Activated CD4-positive, CD25-positive, alpha-beta regulatory T cell treated with anti-CD3 and anti-CD28 coated beads, Interleukin-2, amount 50 U/mL, for 24 hours (primary cell): ENCODE measurements around the gene TSC22D3.

Source experiments
- ATAC-seq, 2 donors: fragments of 150-1000 bp; cut with Tn5 transposase; one replicate each; pipeline ENCODE4 v1.10.0; 2021; ENCODE audit warnings: mild to moderate bottlenecking in 1 of 2, moderate library complexity in 1 of 2

The TSC22D3 gene

DNA sequence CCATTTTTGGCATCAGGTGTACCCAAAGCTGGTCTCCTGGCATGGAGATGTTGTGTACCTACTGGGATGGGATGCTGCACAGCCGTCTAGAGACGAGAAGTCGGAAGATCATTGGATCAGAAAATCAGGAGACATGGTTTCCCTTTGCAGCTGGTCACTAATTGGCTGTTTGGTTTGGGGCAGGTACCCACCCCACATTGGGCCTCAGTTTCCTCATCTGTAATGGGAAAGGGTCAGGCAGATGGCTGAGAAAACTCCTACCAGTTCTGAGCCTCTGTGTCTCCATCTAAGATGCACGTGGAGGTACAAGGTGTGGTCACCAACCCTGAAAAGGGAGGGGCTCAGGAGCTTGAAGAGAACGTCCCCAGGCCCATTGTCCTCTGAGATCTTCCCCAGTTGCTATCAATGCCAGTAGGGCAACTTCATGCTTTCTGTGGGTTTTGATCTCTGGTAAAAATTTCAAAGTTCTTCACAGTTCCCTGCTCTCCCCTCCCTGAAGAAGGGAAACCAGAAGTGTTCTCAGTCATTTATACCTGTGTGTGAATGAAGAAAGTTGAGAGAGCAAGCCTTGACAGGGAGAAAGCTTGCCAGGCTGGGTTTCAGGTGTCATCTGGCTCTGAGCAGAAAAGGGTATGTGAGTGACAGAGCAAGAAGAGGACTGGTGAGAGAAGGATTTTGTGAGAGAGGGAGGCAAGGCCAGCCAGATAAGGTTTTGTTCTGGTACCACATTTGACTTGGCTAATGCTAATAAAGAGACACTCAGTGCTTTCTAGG, 15.1 kb downstream of the TSC22D3 start:
- ATAC-seq = no peak

DNA sequence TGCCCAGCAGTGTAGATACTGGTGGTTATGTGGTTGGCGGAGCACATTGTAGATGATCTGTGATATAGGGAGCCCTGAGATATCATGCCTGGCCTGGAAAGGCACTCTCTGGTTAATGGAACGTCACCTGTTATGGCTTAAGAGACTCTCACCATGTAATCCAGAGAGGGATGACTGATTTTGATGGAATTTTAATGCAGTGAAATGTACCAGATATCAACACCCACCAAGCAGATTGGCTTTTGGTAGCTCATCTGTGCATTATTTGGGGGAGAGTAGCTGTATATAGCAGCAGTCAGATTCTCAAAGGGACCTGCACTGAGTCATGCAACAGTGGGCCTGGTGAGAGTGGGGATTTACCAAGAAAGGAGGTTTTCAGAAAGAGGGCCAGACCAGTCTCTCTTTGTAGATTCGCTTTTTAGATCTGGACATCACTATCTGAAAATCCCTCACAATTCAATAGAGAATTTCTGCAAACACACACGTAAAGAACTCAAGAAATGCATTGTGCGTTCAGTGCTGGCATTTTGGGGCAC, 17.3 kb downstream of the TSC22D3 start:
- ATAC-seq = no peak

DNA sequence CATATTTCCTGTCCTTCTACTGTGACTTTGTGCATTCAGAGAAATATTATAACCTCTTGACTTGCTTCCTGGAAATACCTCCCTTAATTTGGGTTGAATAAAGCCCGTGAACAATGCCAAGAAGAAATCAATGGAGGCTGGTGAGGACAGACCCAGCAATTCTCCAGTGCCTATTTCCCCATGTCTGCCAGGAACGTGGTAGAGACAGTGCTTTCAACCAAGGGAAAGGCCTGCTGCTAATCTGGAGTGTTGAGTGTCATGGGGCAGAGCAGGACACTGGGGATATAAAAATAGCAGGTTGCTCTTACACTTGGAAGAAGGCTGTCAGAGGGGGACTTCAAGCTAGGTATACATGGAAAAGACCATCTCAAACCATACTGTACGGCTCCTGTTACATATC, 19.9 kb downstream of the TSC22D3 start:
- no peak for ATAC-seq

DNA sequence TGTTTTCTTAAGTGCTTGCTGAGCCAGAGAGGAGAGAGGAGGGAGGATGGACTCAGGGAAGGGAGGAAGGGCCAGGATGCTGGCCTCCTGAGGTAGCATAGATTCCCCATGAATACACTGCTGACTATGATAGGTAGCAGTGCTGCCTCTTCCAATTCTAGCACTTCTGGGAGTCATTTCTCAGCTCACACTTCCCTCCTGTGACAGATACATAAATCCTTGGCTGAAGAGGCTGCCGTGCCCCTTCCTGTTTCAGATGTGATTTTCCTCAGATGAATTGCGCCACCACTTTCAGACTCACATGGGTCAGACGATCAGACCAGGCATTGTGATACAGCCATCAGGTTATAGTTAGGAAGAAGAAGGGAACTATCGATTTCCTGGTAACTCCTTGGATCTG, 22.4 kb downstream of the TSC22D3 start:
- ATAC-seq = no peak

DNA sequence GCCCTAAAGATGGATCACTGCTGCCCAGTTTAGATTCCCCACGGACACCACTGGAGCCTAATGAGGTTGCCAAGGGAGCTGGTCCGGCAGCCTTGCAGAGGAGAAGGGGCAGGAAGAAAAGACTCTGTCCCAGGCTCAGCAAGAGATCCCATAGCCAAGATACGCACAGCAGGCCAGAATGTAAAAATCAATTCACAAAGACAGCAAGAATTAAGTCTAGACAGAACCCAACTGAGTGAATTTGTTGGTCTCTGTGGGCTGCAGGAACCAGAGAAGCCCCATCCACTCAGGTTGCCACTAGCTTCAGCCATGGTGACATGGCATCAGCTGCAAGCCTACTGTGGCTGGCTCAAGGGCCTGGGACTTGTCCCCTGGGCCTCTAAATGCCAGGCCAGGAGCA, 22.9 kb downstream of the TSC22D3 start:
- ATAC-seq = no peak

DNA sequence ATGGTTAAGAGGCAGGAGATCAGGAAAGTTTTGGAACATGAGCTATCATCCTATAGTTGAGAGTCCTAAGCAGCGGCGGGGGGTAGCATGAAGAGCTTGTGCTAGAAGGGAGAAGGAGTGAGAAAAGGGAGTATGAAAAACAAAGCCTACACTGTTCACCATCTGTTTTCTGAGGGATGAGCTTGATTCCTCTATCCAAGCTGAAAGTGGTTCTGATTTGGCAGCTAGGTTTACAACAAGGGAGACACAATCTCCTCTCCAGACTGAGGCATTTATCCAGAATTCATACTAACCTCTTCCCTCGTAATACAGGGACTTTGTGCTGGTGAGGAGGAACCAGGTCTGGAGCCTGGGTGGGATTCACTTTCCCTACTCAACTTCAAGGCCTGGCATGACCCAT, 23.5 kb downstream of the TSC22D3 start:
- no peak for ATAC-seq

DNA sequence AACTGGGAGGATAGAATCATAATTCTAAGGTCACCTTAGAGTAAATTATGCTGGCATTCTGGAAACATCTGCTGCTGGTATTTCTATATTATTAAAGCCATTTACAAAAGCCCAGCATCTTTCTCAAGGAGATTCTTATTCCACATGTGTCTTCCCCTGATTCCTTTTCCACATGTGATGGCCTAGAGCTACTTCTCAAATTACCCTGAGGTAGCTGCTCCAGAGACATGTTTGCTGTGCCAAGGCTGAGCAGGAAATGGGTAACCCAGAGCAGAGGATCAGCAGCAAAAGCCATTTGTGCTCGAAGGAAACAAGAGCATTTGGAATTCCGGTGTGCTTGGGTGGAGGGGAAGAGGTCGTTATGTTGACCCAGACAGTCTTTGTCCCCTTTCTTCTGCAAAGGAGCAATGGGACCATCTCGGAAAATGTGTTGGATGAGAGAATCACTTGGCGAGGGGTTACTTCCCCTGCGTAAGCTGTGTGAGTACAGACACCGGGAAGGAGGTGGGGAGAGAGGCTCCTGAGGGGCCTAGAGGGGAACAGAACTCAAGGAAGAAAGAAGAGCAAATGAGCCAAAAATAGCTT, 24.6 kb downstream of the TSC22D3 start:
- no peak for ATAC-seq

DNA sequence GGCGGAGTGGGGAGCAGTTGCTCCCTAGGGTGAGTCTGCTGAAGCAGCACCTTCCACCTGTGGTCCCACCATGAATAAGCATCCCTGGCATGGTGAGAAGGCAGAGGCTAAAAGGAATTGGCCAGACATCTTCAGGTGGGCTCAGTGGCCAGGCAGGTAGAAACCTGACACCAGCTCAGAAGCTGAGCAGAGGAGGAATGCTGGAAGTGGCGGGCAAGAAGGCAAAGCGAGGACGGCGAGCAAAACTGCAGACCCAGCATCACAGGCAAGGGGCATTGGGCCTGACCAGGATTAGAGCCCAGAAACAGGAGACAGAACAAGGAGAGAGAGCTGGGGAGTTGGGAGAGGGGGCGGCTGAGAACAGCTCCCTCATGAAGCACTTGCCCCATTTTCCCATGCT, 25.3 kb downstream of the TSC22D3 start:
- no peak for ATAC-seq

DNA sequence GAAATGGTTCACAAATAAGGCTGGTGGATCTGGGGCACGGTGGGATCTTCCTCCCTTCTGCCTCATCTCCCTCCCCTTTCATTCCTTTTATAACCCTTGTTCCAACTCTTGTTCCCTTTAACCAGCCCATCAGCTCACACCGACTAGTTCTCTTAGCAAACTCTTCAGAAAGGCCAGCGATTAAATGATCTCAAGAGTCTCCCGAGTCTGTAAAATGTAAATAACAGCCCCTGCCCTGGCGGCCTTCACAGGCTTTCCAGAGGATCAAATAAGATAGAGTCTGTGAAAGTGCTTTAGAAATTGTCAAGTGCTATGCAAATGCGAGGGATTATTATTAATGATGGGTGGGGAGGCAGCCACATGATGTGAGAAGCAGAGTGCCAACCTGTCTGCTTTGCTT, 27.1 kb downstream of the TSC22D3 start:
- ATAC-seq = no peak

DNA sequence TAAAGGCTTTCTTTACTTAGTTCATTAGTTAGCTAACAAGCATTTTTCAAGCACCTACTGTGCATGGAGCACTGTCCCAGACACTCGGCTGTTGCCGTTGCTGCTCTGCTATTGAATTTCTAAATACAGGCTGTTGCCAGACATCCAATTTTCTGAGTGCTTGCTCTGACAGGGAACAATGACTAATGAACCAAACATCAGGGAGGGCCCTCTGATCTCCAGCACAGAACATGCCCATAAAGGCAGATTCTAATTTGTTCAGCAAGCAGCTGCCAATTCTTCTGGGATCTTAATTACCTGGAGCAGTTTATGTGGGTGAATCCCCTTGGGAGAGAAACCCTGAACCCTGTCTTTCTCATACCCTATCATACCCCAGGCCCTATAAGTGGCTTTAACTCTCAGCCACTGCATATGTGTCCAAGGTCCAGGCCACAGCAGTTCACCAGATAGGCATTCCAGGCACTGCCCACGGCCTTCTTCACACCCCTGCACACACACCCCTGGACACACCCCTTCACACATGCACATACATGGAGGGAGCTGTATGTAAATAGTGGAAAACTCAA, 27.9 kb downstream of the TSC22D3 start:
- no peak for ATAC-seq

DNA sequence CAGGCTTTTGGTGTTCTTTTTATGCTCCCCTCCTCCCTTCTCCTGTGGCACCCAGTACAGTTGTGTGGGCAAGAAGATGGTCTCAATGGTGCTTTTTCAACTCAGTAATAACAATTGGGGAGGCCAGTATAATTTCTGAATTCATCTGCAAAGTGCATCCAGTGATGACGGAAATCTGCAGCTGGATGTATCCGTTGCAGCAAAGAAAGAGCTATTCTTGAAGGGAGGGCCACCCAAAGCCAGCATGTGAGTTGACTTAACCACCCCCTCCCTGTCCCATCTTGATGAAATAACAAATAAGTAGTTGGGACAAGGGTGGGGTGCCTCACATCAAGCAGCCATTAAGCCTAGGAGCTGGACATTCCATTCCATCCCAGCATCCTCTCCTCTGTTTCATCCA, 30.7 kb downstream of the TSC22D3 start:
- ATAC-seq = no peak

DNA sequence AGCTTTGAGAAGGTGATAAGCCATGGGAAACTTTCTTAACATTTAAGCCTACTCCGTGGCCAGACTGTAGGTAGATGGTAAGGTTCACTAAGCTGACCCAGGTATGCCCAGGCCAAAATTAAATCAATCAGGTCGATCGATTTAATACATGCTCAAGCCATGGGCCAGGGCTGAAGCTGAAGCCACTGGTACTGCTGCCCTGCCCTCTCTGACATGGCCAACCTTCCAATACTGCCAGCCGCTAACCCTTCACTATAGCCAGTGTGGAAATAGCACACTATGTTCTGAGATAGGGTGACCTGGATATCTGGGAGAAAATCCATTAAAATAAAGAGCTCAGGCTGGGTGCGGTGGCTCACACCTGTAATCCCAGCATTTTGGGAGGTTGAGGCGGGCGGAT, 31.6 kb downstream of the TSC22D3 start:
- ATAC-seq = no peak

DNA sequence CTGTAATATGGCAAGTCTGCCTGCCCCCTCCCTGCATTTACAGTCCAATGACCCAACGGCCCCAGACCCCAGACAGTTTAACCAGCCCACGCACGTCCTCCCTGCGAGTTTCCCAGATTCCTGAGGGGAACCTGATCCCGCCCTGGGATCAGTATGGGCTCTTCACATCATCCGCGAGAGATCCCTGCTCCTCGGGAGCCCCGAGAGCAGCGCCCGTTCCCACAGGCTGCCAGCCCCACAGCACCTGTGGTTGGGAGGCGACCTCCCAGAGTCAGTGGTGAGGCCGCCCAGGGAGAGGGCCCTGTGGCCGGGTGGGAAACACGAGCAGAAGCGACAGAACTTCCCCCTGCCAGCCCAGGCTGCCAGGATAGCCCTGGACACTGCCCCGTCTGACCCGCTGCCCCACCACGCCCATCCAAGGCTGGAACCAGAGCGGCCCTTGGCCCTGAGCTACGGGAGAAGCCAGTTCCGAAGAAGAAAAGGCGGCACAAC, 32.8 kb downstream of the TSC22D3 start:
- no peak for ATAC-seq

DNA sequence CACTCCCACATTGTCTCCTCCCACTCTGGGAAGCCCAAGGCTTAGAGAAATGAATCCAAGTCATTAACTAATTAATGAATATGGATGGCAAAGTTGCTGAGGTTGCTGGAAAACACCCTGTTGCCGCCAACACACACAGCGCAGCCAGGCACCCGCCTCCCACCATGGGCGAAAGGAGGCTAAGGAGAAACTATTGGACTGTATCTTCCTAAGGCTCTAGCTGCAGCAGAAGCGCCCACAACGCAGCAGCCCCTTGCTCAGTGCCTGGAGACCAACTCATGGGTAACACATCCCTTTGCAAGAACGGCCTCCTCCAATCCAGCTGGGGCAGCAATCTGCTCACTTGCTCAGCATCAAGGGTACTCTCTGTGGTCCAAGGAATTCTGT, 34.2 kb downstream of the TSC22D3 start:
- ATAC-seq = no peak

DNA sequence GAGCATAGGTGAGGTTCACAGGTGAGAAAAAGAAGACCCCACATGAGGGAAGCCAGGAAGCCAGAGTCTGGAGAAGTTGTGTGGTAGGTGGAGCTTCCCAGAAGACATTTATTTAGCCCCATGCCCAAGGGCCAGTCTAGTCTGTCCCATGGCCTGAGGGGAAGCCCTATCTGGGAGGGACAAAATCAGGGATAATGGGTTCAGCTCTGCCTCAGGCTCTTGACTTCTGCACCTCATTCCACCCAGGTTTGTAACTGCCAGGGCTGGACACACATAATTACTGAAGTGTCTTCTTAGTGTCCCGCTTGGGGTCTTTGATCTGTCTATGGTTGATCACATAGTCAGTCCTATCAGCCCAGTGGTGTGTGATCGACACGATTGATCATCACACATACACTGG, 36.0 kb downstream of the TSC22D3 start:
- no peak for ATAC-seq

DNA sequence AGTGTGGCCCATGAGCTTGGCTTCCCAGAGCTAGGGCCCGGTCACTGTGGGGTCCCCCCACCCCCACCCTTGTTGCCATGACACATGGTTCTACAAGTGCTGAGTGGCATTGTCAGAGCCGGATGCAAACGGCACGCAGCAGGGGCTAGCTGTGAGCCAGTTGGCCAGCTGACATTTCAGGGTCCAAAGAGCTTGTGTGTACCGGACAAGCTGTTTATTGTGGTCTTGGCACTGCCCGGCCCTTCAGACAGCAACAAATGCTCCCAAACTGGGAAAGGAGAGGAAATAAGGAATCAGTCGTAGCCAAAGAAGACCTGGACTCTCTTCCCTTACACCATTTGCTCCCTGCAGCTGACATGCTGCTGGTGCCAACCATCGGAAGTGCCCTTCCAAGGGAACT, 36.8 kb downstream of the TSC22D3 start:
- ATAC-seq = no peak

DNA sequence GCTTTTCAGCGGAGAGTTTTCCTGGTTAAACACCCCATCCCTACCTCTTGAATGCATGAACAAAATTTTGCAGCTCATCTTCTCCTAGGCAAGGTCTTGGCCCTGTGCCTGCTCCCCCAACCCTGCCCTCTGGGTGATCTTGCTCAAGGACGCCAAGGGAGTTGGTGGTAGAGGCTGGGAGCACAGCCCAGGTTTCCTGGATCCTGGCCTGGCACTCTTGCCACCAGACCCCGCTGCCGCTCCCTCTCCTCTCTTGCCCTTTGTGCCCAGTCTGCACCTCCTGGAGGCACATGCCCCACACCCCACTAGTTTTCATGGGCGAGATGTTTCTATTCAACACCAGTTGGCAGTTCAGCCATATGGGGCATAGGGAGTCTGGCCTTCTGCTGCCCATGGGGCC, 37.3 kb downstream of the TSC22D3 start:
- no peak for ATAC-seq

DNA sequence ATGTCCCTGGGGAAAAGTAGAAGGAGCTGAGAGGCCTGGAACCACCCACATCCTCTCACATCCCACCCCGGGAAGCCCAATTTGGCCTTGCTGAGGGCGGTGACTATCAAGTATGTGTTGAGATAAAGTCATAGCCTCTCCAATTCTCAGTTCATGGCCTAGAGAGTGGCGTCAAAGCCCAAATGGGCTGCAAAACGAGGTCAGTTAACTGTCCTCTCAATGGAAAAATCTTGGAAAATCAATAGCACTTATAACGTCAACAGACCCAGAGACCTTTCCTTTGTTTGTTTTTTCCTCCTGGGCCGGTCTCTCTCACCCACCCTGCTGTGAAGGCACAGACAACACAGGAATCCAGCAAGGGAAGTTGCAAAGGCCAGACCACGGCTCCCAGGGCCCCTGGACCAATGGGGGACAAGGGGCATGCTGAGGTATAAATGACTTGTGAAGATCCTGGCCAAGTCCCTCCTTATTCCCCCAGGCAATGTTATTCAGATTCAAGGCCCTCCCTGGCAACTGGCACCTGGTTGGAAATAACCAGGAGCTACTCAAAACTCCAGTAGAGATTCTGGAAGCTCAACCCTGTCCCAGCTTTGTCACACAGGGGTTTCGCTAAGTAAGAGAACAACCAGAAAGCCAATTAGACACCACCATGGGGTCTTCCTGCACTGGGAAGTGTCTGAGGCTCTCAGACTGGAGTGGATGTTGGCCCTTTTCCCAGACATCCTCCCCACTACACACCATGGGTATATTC, 38.6 kb downstream of the TSC22D3 start:
- no peak for ATAC-seq

DNA sequence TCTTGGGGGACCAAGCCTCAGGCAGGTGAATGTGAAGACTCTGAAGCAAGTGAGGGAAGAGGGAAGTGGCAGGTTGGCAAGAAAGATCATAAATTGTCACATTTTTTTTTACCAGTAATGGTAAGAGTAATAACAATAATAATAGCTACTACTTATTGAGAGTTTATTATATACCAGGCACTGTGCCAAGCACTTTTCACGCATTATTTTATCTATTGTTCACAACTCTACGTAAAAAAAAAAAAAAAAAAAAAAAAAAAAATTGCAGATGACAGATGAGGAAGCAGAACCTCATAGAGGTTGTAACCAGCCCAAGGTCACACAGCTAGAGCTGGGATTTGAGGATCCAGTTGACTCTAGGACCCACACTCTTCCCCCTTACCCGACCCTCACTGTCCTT, 40.9 kb downstream of the TSC22D3 start:
- ATAC-seq = no peak

DNA sequence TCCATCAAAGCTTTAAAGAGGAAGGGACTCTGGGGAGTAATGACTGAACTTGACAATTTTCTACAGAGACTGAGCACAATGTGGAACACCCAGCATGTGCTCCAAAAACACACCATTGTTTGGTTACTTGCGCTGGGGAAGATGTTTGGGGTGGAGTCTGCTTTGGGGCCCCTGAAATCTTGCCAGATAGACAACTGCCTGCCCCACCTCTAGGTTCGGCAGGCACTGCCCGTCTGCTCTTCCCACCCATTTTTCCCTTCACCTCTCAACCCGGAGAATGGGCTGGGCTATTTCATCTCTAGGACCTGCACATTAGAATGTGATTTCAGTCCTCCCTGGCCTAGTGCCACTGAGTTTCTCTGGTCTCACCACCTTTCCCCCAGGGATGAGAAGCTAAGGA, 41.9 kb downstream of the TSC22D3 start:
- no peak for ATAC-seq

DNA sequence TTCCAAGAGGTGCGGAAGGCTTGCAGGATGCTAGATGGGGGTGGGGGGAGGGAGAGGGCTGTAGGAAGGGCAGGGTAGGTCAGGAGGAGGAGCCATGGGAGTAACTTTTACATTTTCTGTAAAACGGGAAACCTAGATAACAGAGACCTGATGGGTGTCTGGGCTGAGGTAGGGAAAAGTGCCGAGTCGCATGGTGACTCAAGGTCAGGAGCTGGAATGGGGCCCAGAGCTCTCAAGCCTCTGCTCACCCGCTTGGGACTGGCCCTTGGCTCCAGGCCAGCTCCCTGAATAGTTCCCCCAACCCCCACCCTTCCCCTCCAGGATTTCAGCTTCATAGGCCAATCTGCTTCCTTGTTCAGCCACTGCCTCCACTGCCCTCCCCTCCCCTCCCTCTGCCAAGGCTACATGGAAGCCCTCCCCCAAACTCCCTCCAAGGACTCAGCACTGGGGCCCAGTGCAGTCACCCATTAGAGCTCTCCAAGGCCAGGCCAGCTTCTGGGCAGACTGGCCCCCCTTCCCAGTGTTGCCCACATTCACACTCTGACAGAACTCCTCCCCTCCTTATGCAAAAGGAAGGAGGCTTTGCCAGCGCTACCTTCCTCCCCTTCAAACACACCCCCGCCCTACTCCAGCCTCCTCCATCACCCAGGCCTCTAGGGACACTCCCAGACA, 43.6 kb downstream of the TSC22D3 start:
- ATAC-seq = no peak

DNA sequence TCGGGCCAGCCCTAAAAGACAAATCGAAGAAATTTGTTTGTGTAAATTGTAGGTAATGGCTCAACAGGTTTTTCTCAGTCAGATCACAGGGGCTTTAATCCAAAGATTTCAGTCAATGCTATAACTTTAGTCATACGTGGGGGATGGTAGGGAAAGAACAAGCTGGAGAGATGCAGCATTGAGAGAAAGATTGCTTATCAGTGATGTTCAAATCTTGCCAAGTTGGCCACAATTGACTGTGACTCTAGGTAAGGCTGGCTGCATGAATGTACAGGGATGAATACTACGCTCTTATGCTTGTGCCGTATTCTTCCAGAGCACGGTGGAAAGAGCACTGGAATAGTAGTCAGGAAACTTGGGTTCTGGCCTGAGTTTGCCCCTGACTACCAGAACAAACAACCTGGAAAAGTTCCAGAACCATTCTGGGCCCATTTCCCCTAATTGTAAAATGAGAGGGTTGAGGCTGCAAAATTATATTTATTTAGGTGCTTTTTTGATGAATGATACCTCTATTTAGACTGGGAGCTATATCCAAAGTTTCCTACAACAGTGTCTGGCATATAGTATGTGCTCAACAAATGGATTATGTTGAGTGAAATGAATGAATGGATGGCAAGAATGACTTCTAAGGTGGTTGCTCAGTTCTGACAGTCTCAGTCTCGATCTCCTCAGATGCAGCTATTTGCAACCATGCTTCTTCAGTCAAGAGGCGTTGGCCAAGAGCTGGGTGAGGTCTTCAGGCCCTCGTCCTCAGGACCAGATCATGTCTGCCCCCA, 44.4 kb downstream of the TSC22D3 start:
- ATAC-seq = no peak
